HG03066 (cell line): Measurements from ENCODE around the gene RRP1.

Experiments used
- ATAC-seq: cut with Tn5 transposase; IDR thresholded peaks from one replicate; pipeline ENCODE4 v1.9.1; 2021; ENCODE audit warnings: low read depth; ENCODE audit not compliant: unreplicated experiment

The RRP1 gene

GRCh38 chr21:43774163-43774562 lies 15.2 kb upstream of the RRP1 start:
- ATAC-seq = no peak

- ATAC-seq = no peak
Observed at GRCh38 chr21:43775190-43775589, 14.2 kb upstream of the RRP1 start.

- ATAC-seq = no peak
Observed at GRCh38 chr21:43775795-43776430, 13.5 kb upstream of the RRP1 start, which contains the start of gene CSTB. TSS of gene CSTB (minus strand) at chr21:43776308. CDS start at chr21:43776269, 39 bp downstream.

- no peak for ATAC-seq
Observed at GRCh38 chr21:43777953-43778352, 11.4 kb upstream of the RRP1 start.

GRCh38 chr21:43778469-43779335 lies 10.7 kb upstream of the RRP1 start:
- no peak for ATAC-seq

- ATAC-seq = no peak
Observed at GRCh38 chr21:43779660-43780059, 9.7 kb upstream of the RRP1 start.

- ATAC-seq = no peak
Observed at GRCh38 chr21:43781846-43782245, 7.5 kb upstream of the RRP1 start.

GRCh38 chr21:43782431-43783097 lies 6.8 kb upstream of the RRP1 start:
- no peak for ATAC-seq

GRCh38 chr21:43783098-43783700 lies 6.2 kb upstream of the RRP1 start:
- no peak for ATAC-seq

GRCh38 chr21:43785134-43785533 lies 4.2 kb upstream of the RRP1 start:
- no peak for ATAC-seq

GRCh38 chr21:43786300-43786806 lies 3.0 kb upstream of the RRP1 start:
- no peak for ATAC-seq

GRCh38 chr21:43786807-43787440 lies 2.5 kb upstream of the RRP1 start:
- no peak for ATAC-seq

GRCh38 chr21:43790010-43790524 lies 690 bp downstream of the RRP1 start:
- ATAC-seq = no peak

- no peak for ATAC-seq
Observed at GRCh38 chr21:43792406-43792805, 3.0 kb downstream of the RRP1 start.

- no peak for ATAC-seq
Observed at GRCh38 chr21:43793243-43793642, 3.9 kb downstream of the RRP1 start.

- ATAC-seq = no peak
Observed at GRCh38 chr21:43794311-43794710, 4.9 kb downstream of the RRP1 start.

- ATAC-seq = no peak
Observed at GRCh38 chr21:43794857-43795256, 5.5 kb downstream of the RRP1 start.

GRCh38 chr21:43797415-43797814 lies 8.0 kb downstream of the RRP1 start:
- ATAC-seq = no peak

GRCh38 chr21:43797925-43798715 lies 8.7 kb downstream of the RRP1 start:
- no peak for ATAC-seq
